Esophagus squamous epithelium (tissue), 5 donors: ENCODE results near the gene CPNE4. TPM values are rescaled to one million over a fixed set of nuclear protein-coding genes. Genes with fewer than 3 reads are reported as not detected.

Experiments used
- DNase-seq: peaks from one replicate; lab custom pipeline; 2025; lab: John Stamatoyannopoulos, UW
- H3K27ac ChIP-seq, 4 donors: fragments of 200-600 bp; sonication (generic); one replicate each; pipeline ENCODE4 v1.5.1; 2016 to 2019; ENCODE audit warnings: mild to moderate bottlenecking in 1 of 4
- H3K27me3 ChIP-seq, 4 donors: fragments of 200-600 bp; sonication (generic); 1 replicate in 3 of 4; 2 replicates in 1 of 4; pipeline versions ENCODE4 v1.5.1 to v1.6.0; 2017 to 2021; ENCODE audit warnings: antibody characterized with exemption in 1 of 4
- H3K36me3 ChIP-seq, 3 donors: fragments of 200-600 bp; sonication (generic); one replicate each; pipeline ENCODE4 v1.5.1; 2016 to 2019
- H3K4me1 ChIP-seq, 3 donors: fragments of 200-600 bp; sonication (generic); one replicate each; pipeline ENCODE4 v1.5.1; 2017 to 2019
- H3K4me3 ChIP-seq, 4 donors: fragments of 200-600 bp; sonication (generic); 1 replicate in 3 of 4; 2 replicates in 1 of 4; pipeline ENCODE4 v1.5.1; 2016 to 2019; ENCODE audit warnings: mild to moderate bottlenecking in 2 of 4, moderate library complexity in 1 of 4
- H3K9me3 ChIP-seq, 3 donors: fragments of 200-600 bp; sonication (generic); one replicate each; pipeline ENCODE4 v1.5.1; 2016 to 2019
- POLR2A ChIP-seq, 4 donors: fragments of 450-650 bp; IDR thresholded peaks; one replicate each; pipeline ENCODE4 v1.6.1; 2017; ENCODE audit warnings: antibody characterized with exemption in 4 of 4, mild to moderate bottlenecking in 4 of 4, moderate library complexity in 3 of 4
- WGBS, 2 donors: methylation state at CpG; one replicate each; pipeline ENCODE4 v1.1.5; 2018; 5-methylcytosine and 5-hydroxymethylcytosine counted together
- intact Hi-C: fragments of 100-400 bp; cut with DNase I; formaldehyde crosslinking; loops from one replicate; pipeline ENCODE4 v1.15.0; 2022
- total RNA-seq, 4 donors: library from RNA; depleted of rRNA; stranded (reverse); fragments of >200 nt; gene quantifications; one replicate each; pipeline ENCODE4 v1.1.0, GENCODE V29; 2016
- TF ChIP-seq, protein P1 (sequence below), 6 experiments: fragments of 450-650 bp in 4 of 6; fragments of 200-600 bp in 2 of 6; sonication (generic) in 2 of 6; IDR thresholded peaks; one replicate each; pipeline ENCODE4 v1.5.1; 2016 to 2019; ENCODE audit warnings: antibody characterized with exemption in 6 of 6, mild to moderate bottlenecking in 4 of 6, moderate library complexity in 4 of 6
- donor health status: DM: yes; HTN: yes; CAD: no.

CPNE4 gene
- total RNA-seq, 4 donors from 2014 or later = 0.19 TPM; not detected in 3

DNA sequence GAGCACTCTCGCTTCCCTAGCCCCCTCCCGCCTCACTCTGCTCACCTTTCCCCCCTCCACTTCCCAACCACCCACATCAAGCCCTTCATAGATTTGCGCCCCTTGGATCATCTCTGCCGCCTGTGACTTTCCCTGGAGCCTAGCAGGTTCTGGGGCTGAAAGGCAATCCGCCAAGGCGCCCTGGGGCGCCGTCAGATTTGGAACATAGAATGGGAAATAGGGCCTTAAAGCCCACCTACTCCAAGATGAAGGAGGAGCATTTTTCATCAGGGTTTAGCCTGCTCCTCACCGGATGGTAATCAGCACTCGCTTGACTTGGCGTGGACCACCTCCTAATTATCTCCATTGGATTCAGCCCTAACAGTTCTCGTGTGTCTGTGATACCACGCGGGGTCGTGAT lies 1.3 kb downstream of the CPNE4 start:
- Histone ChIP-seq H3K27ac (no peak overlapping the region), H3K9me3 (no peaks in the 10 kb centered on the region), H3K27me3 (peaks cover 0 to 78% (median 4%) of the 10 kb centered on the region in 4 donors), H3K36me3 (no peaks in the 10 kb centered on the region), H3K4me1 (peaks cover 0 to 22% (median 5%) of the 10 kb centered on the region in 3 donors), H3K4me3 (no peak overlapping the region)
- no peak for DNase-seq
- no peak for TF ChIP-seq POLR2A (IDR thresholded peaks at IDR 0.05)
- TF ChIP-seq, protein P1, sequence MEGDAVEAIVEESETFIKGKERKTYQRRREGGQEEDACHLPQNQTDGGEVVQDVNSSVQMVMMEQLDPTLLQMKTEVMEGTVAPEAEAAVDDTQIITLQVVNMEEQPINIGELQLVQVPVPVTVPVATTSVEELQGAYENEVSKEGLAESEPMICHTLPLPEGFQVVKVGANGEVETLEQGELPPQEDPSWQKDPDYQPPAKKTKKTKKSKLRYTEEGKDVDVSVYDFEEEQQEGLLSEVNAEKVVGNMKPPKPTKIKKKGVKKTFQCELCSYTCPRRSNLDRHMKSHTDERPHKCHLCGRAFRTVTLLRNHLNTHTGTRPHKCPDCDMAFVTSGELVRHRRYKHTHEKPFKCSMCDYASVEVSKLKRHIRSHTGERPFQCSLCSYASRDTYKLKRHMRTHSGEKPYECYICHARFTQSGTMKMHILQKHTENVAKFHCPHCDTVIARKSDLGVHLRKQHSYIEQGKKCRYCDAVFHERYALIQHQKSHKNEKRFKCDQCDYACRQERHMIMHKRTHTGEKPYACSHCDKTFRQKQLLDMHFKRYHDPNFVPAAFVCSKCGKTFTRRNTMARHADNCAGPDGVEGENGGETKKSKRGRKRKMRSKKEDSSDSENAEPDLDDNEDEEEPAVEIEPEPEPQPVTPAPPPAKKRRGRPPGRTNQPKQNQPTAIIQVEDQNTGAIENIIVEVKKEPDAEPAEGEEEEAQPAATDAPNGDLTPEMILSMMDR (IDR thresholded peaks at IDR 0.05) = no peak
- 15 to 17% methylated on average over 11 to 14 of the region's 15 CpGs for WGBS, 2 donors
- intact Hi-C loops = no loop called here

DNA sequence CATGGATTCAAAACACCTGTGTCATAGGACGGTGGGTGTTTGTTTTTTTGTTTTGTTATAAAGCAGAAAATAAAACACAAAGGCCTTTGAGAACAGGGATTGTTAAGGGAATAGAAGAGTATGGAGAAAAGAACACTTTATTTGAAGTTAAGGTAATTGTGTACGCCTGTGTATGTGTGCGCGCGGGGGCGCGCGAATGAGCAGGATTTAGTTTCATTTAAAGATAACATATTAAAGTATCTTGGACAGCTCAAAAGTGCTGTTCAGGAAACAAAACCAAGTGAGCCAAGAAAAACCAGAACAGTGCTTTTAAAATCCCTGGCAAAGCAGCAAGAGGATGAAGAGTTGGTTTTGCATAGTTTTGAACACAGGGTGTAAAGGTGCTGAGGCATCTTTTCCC lies 1.9 kb downstream of the CPNE4 start:
- no peaks in the 10 kb centered on the region for H3K36me3 ChIP-seq
- DNase-seq = no peak
- intact Hi-C loops = no loop called here
- no peak overlapping the region for H3K27ac ChIP-seq
- no peaks in the 10 kb centered on the region for H3K9me3 ChIP-seq
- peaks cover 0 to 22% (median 5%) of the 10 kb centered on the region in 3 donors for H3K4me1 ChIP-seq
- no peak overlapping the region for H3K4me3 ChIP-seq
- 80 to 87% methylated on average over 8 of the region's 8 CpGs for WGBS, 2 donors
- no peak for TF ChIP-seq POLR2A (IDR thresholded peaks at IDR 0.05)
- TF ChIP-seq, protein P1 (IDR thresholded peaks at IDR 0.05) = no peak
- H3K27me3 ChIP-seq = peaks cover 0 to 73% (median 4%) of the 10 kb centered on the region in 4 donors

DNA sequence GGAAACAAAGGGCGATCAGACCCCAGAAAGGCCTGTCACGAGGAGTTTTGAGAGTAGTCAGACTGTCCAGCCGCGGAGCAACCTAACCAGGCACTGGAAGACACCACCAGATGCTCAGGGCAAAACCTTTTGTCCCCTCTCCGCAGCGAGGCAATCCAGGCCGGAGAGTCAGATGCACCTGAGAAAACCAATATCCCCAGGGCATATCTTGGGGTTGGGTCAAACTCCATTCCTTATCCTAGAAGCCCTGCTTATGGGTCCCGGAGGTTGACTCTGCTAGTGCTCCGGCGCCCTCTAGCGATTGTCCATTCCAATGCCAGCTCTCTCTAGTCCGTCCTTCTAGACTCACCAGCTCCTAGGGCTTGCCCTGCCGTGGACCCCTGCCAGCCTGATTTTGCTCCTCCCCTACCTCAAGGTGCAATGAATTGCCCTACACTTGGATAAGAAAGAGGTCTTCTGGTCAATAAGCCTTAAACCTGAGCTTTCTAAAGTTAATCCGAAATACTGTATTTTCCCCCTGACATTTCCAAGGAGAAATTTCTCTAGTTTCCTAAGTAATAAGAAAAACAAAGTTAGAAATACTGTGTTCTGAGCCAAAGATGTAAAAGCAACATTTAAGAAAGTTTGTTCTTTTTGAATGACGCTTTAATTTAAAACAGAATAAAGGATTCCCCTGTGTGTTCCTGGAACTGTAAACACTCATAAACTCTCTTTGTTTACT lies 5.5 kb downstream of the CPNE4 start:
- H3K27me3 ChIP-seq = peaks cover 0 to 43% (median 0%) of the 10 kb centered on the region in 4 donors
- no peaks in the 10 kb centered on the region for H3K9me3 ChIP-seq
- no peak for DNase-seq
- no peak overlapping the region for H3K4me3 ChIP-seq
- no peaks in the 10 kb centered on the region for H3K36me3 ChIP-seq
- no peak overlapping the region for H3K27ac ChIP-seq
- WGBS, 2 donors = 24 to 28% methylated on average over 12 to 13 of the region's 15 CpGs
- intact Hi-C loops = no loop called here
- H3K4me1 ChIP-seq = peaks cover 0 to 12% (median 0%) of the 10 kb centered on the region in 3 donors
- TF ChIP-seq, protein P1 (IDR thresholded peaks at IDR 0.05) = peak in 5 of 6 experiments; percentile 49 to 74 (median 64)
- no peak for TF ChIP-seq POLR2A (IDR thresholded peaks at IDR 0.05)

DNA sequence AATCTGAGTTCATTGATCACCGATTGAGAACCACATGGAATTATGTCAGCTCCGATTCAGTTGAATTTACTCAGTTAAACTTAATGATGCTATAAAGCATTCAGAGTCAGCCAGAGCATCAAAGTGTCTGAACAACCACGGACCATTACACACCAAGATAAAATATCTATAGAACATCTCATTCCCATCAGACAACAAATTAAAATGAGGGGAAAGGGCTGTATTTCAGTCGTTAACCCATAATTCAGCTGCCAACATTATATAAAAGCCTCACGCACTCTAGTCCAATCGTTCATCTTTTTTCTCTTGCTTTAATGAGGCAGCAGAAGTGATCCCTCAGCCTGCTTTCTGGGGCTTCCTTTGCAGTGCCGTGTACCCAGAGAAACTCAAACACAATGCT lies 11.9 kb downstream of the CPNE4 start:
- intact Hi-C loops = no loop called here
- no peaks in the 10 kb centered on the region for H3K4me1 ChIP-seq
- DNase-seq = no peak
- H3K27ac ChIP-seq = no peak overlapping the region
- H3K4me3 ChIP-seq = no peak overlapping the region
- H3K9me3 ChIP-seq = no peaks in the 10 kb centered on the region
- H3K36me3 ChIP-seq = no peaks in the 10 kb centered on the region
- peaks cover 0 to 6% (median 0%) of the 10 kb centered on the region in 4 donors for H3K27me3 ChIP-seq
- 72 to 84% methylated on average over 7 of the region's 7 CpGs for WGBS, 2 donors
- TF ChIP-seq, protein P1 (IDR thresholded peaks at IDR 0.05) = no peak
- TF ChIP-seq POLR2A (IDR thresholded peaks at IDR 0.05) = no peak

DNA sequence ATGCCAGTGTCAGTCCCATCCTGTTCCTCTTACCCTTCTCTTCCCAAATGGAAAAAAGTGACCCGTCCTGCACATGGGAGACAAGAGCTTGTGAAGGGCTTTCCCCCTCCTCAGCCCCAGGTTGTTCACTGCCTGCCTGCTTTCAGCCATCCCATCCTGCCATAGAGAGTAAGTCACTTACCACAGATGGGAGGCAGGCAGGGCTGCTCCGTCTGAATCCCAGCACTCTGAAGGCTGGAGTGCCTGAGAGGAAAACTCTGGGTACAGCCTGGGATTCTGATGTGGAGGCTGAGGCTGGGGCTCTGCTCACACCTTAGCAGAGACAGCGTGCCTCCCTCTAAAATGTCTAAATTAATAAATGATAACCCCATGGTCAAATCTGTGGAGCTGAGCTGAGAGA lies 14.8 kb downstream of the CPNE4 start:
- no peaks in the 10 kb centered on the region for H3K4me1 ChIP-seq
- no peak for DNase-seq
- 0 to 8% methylated on average over 1 to 2 of the region's 3 CpGs for WGBS, 2 donors
- H3K27me3 ChIP-seq = peaks cover 0 to 5% (median 0%) of the 10 kb centered on the region in 4 donors
- H3K27ac ChIP-seq = no peak overlapping the region
- no peaks in the 10 kb centered on the region for H3K36me3 ChIP-seq
- intact Hi-C loops = no loop called here
- TF ChIP-seq, protein P1 (IDR thresholded peaks at IDR 0.05) = no peak
- no peak for TF ChIP-seq POLR2A (IDR thresholded peaks at IDR 0.05)
- no peak overlapping the region for H3K4me3 ChIP-seq
- no peaks in the 10 kb centered on the region for H3K9me3 ChIP-seq
